ENCODE results near the gene KRTAP4-6. TPM values are rescaled to one million over a fixed set of nuclear protein-coding genes. Genes with fewer than 3 reads are reported as not detected.
"Not testable (repeated sequence)": the region's sequence is repeated elsewhere in the genome, so short reads cannot be mapped to it uniquely, and the experiment has no call there.

KRTAP4-6 gene
- total and polyA plus RNA-seq, 2 experiments from 2014 or later = not detected

DNA sequence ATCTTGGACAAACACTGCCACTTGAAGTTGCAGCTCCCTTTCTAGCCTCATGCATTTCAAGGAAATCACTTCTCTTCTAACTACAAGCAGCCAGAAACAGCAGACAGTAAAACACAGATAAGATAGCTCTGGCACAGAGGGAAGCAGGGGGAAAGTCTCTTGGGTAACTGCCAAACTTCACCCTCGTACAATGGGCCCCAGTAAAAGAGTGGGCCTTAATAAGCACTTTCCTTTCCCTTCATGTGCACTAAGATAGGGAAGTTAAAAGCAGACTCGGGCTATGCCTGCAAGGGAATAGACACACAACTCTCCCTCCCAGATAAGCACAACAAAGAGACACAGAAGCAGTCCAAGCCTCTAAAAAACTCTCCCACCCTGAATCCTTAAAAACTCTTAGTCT lies 13.5 kb upstream of the KRTAP4-6 start:
- no peak overlapping the region for H2AFZ ChIP-seq
- H4K20me1 ChIP-seq (ENCODE audit: insufficient read depth, poor library complexity, severe bottlenecking) = no peaks in the 10 kb centered on the region
- H3K4me2 ChIP-seq = no peak overlapping the region
- no peak overlapping the region for H3K4me3 ChIP-seq
- 15% methylated on average over 2 of the region's 2 CpGs for WGBS (ENCODE audit: low lambda C conversion rate, missing lambda C conversion rate)
- no peaks in the 10 kb centered on the region for H3K79me2 ChIP-seq
- no peaks in the 10 kb centered on the region for H3K9me3 ChIP-seq (ENCODE audit: low read depth)
- no peaks in the 10 kb centered on the region for H3K9me2 ChIP-seq (replicated peaks; ENCODE audit: insufficient read depth)
- TF ChIP-seq, protein P1, sequence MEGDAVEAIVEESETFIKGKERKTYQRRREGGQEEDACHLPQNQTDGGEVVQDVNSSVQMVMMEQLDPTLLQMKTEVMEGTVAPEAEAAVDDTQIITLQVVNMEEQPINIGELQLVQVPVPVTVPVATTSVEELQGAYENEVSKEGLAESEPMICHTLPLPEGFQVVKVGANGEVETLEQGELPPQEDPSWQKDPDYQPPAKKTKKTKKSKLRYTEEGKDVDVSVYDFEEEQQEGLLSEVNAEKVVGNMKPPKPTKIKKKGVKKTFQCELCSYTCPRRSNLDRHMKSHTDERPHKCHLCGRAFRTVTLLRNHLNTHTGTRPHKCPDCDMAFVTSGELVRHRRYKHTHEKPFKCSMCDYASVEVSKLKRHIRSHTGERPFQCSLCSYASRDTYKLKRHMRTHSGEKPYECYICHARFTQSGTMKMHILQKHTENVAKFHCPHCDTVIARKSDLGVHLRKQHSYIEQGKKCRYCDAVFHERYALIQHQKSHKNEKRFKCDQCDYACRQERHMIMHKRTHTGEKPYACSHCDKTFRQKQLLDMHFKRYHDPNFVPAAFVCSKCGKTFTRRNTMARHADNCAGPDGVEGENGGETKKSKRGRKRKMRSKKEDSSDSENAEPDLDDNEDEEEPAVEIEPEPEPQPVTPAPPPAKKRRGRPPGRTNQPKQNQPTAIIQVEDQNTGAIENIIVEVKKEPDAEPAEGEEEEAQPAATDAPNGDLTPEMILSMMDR (IDR thresholded peaks at IDR 0.05; ENCODE audit: poor library complexity) = no peak
- no peak for TF ChIP-seq EZH2phosphoT487 (IDR thresholded peaks at IDR 0.05; ENCODE audit: low read depth, severe bottlenecking, unreplicated experiment)
- no peak for TF ChIP-seq EZH2 (IDR thresholded peaks at IDR 0.05; ENCODE audit: borderline replicate concordance)
- no peaks in the 10 kb centered on the region for H3K36me3 ChIP-seq (replicated peaks; ENCODE audit: insufficient read depth, low read depth)
- H3K4me1 ChIP-seq (ENCODE audit: insufficient read depth) = peaks cover 7% of the 10 kb centered on the region
- no peak overlapping the region for H3K27ac ChIP-seq
- H3K27me3 ChIP-seq = peaks cover 2% of the 10 kb centered on the region
- peak; percentile 11 for DNase-seq (ENCODE audit: low spot score)

DNA sequence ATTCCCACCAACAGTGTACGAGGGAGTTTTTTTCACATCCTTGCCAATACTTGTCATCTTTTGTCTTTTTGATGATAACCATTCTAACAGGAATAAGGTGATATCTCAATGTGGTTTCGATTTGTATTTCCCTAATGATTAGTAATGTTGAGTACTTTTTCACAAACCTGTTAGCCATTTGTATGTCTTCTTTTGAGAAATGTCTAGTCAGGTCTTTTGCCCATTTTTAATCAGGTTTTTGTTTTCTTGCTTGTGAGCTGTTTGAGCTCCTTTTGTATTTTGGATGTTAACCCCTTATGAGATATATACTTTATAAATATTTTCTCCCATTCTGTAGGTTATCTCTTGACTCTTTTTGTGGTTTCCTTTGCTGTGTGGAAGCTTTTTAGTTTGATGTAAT lies 11.2 kb upstream of the KRTAP4-6 start:
- no peak for TF ChIP-seq EZH2phosphoT487 (IDR thresholded peaks at IDR 0.05; ENCODE audit: low read depth, severe bottlenecking, unreplicated experiment)
- TF ChIP-seq EZH2 (IDR thresholded peaks at IDR 0.05; ENCODE audit: borderline replicate concordance) = no peak
- no peak overlapping the region for H2AFZ ChIP-seq
- no peak overlapping the region for H3K4me2 ChIP-seq
- 92% methylated on average over 2 of the region's 2 CpGs for WGBS (ENCODE audit: low lambda C conversion rate, missing lambda C conversion rate)
- no peak overlapping the region for H3K4me3 ChIP-seq
- no peak overlapping the region for H3K27ac ChIP-seq
- H3K36me3 ChIP-seq (replicated peaks; ENCODE audit: insufficient read depth, low read depth) = no peaks in the 10 kb centered on the region
- H3K9me3 ChIP-seq (ENCODE audit: low read depth) = no peaks in the 10 kb centered on the region
- no peaks in the 10 kb centered on the region for H3K9me2 ChIP-seq (replicated peaks; ENCODE audit: insufficient read depth)
- peaks cover 2% of the 10 kb centered on the region for H3K27me3 ChIP-seq
- H3K4me1 ChIP-seq (ENCODE audit: insufficient read depth) = peaks cover 7% of the 10 kb centered on the region
- no peaks in the 10 kb centered on the region for H3K79me2 ChIP-seq
- DNase-seq (ENCODE audit: low spot score) = no peak
- H4K20me1 ChIP-seq (ENCODE audit: insufficient read depth, poor library complexity, severe bottlenecking) = no peaks in the 10 kb centered on the region

- no peak overlapping the region for H3K27ac ChIP-seq
- H3K9me3 ChIP-seq (ENCODE audit: low read depth) = no peaks in the 10 kb centered on the region
- no peak overlapping the region for H3K4me2 ChIP-seq
- DNase-seq (ENCODE audit: low spot score) = no peak
- H3K79me2 ChIP-seq = no peaks in the 10 kb centered on the region
- 87% methylated on average over 4 of the region's 4 CpGs for WGBS (ENCODE audit: low lambda C conversion rate, missing lambda C conversion rate)
- H3K27me3 ChIP-seq = peaks cover 2% of the 10 kb centered on the region
- no peak overlapping the region for H3K4me3 ChIP-seq
- no peaks in the 10 kb centered on the region for H3K9me2 ChIP-seq (replicated peaks; ENCODE audit: insufficient read depth)
- no peak overlapping the region for H2AFZ ChIP-seq
- no peaks in the 10 kb centered on the region for H4K20me1 ChIP-seq (ENCODE audit: insufficient read depth, poor library complexity, severe bottlenecking)
- TF ChIP-seq, protein P1 (IDR thresholded peaks at IDR 0.05; ENCODE audit: poor library complexity) = no peak
- TF ChIP-seq EZH2phosphoT487 (IDR thresholded peaks at IDR 0.05; ENCODE audit: low read depth, severe bottlenecking, unreplicated experiment) = no peak
- TF ChIP-seq EZH2 (IDR thresholded peaks at IDR 0.05; ENCODE audit: borderline replicate concordance) = no peak
- H3K4me1 ChIP-seq (ENCODE audit: insufficient read depth) = peaks cover 7% of the 10 kb centered on the region
- no peaks in the 10 kb centered on the region for H3K36me3 ChIP-seq (replicated peaks; ENCODE audit: insufficient read depth, low read depth)
These were observed 9.7 kb upstream of the KRTAP4-6 start for GRCh38 chr17:41150026-41150425.

- DNase-seq (ENCODE audit: low spot score) = no peak
- TF ChIP-seq EZH2phosphoT487 (IDR thresholded peaks at IDR 0.05; ENCODE audit: low read depth, severe bottlenecking, unreplicated experiment) (no peak), EZH2 (IDR thresholded peaks at IDR 0.05; ENCODE audit: borderline replicate concordance) (no peak)
- TF ChIP-seq, protein P1 (IDR thresholded peaks at IDR 0.05; ENCODE audit: poor library complexity) = no peak
- H3K36me3 ChIP-seq (replicated peaks; ENCODE audit: insufficient read depth, low read depth) = no peaks in the 10 kb centered on the region
- 95% methylated on average over 2 of the region's 2 CpGs for WGBS (ENCODE audit: low lambda C conversion rate, missing lambda C conversion rate)
- no peak within 1 kb of the TSS for H3K27ac ChIP-seq
- no peaks in the 10 kb centered on the region for H4K20me1 ChIP-seq (ENCODE audit: insufficient read depth, poor library complexity, severe bottlenecking)
- H3K4me1 ChIP-seq (ENCODE audit: insufficient read depth) = peaks cover 7% of the 10 kb centered on the region
- no peaks in the 10 kb centered on the region for H3K79me2 ChIP-seq
- no peak within 1 kb of the TSS for H3K4me2 ChIP-seq
- H2AFZ ChIP-seq = no peak within 1 kb of the TSS
- H3K9me2 ChIP-seq (replicated peaks; ENCODE audit: insufficient read depth) = no peaks in the 10 kb centered on the region
- no peak within 1 kb of the TSS for H3K4me3 ChIP-seq
- no peaks in the 10 kb centered on the region for H3K9me3 ChIP-seq (ENCODE audit: low read depth)
- peaks cover 2% of the 10 kb centered on the region for H3K27me3 ChIP-seq
These were observed 9.3 kb upstream of the KRTAP4-6 start, which contains the start of gene KRTAP4-5 for GRCh38 chr17:41149652-41149985. Gene KRTAP4-5 (minus strand): TSS chr17:41149825. CDS start chr17:41149767, 58 bp downstream.

DNA sequence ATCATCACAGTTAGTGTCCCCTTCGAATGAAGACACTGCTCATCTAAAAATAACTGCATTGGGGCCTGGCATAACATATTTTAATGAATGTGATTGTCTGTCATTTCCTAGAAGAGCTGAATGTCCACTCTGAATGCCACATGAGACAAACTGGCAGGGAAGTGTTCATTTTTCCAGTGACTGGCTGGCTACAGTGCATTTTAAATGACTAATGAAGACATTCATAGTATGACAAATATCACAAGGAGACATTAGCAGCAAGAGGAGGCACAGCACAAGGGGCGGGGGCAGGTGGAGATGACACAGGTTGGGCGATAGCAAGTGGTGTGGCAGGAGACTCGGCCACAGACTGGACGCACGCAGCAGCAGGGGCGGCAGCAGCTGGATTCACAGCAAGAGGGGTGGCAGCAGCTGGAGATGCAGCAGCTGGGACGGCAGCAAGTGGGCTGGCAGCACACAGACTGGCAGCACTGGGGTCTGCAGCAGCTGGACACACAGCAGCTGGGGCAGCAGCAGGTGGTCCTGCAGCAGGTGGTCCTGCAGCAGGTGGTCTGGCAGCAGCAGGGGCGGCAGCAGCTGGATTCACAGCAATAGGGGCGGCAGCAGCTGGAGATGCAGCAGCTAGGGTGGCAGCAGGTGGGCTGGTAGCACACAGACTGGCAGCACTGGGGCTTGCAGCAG lies 8.8 kb upstream of the KRTAP4-6 start:
- H3K27ac ChIP-seq; H3K4me2 ChIP-seq; H3K4me1 ChIP-seq (ENCODE audit: insufficient read depth); H3K4me3 ChIP-seq; H3K9me3 ChIP-seq (ENCODE audit: low read depth); H3K9me2 ChIP-seq (replicated peaks; ENCODE audit: insufficient read depth); DNase-seq (ENCODE audit: low spot score); H3K36me3 ChIP-seq (replicated peaks; ENCODE audit: insufficient read depth, low read depth); H3K27me3 ChIP-seq; H4K20me1 ChIP-seq (ENCODE audit: insufficient read depth, poor library complexity, severe bottlenecking); H2AFZ ChIP-seq; H3K79me2 ChIP-seq: not testable (repeated sequence)
- WGBS (ENCODE audit: low lambda C conversion rate, missing lambda C conversion rate) = 91% methylated on average over 10 of the region's 10 CpGs

All from hepatocyte (in vitro differentiated cells).